ENCODE data around the gene POLR3H.
"Not testable (repeated sequence)": the region's sequence is repeated elsewhere in the genome, so short reads cannot be mapped to it uniquely, and the experiment has no call there.

POLR3H gene

GRCh38 chr22:41543854-41544670, at the start of gene POLR3H:
TSS of gene POLR3H (minus strand) at chr22:41544470. CDS start at chr22:41544101, 369 bp downstream.
- H3K4me3 ChIP-seq (ENCODE audit: control insufficient read depth, low read depth, low read length) = peak within 1 kb of the TSS; percentile 75
- peak; percentile 84 for DNase-seq (ENCODE audit: low read depth)
- peak; percentile 56 for TF ChIP-seq CTCF (IDR thresholded peaks at IDR 0.05; ENCODE audit: control insufficient read depth, insufficient read depth, low read depth, low read length, missing control alignments)

- not testable (repeated sequence) for H3K4me3 ChIP-seq (ENCODE audit: control insufficient read depth, low read depth, low read length); DNase-seq (ENCODE audit: low read depth)
Measured at GRCh38 chr22:41593336-41593960, 49.2 kb upstream of the POLR3H start.

GRCh38 chr22:41589391-41590241, 45.3 kb upstream of the POLR3H start, which contains the start of gene PMM1:
TSS of gene PMM1 (minus strand) at chr22:41589840. CDS start at chr22:41589805, 35 bp downstream.
- TF ChIP-seq CTCF (IDR thresholded peaks at IDR 0.05; ENCODE audit: control insufficient read depth, insufficient read depth, low read depth, low read length, missing control alignments) = no peak
- peak; percentile 97 for DNase-seq (ENCODE audit: low read depth)
- peak within 1 kb of the TSS; percentile 100 for H3K4me3 ChIP-seq (ENCODE audit: control insufficient read depth, low read depth, low read length)

GRCh38 chr22:41587347-41587723, 43.1 kb upstream of the POLR3H start:
- TF ChIP-seq CTCF (IDR thresholded peaks at IDR 0.05; ENCODE audit: control insufficient read depth, insufficient read depth, low read depth, low read length, missing control alignments) = no peak
- H3K4me3 ChIP-seq (ENCODE audit: control insufficient read depth, low read depth, low read length) = no peak overlapping the region
- DNase-seq (ENCODE audit: low read depth) = no peak

GRCh38 chr22:41585898-41586297, 41.6 kb upstream of the POLR3H start:
- no peak overlapping the region for H3K4me3 ChIP-seq (ENCODE audit: control insufficient read depth, low read depth, low read length)
- TF ChIP-seq CTCF (IDR thresholded peaks at IDR 0.05; ENCODE audit: control insufficient read depth, insufficient read depth, low read depth, low read length, missing control alignments) = no peak
- no peak for DNase-seq (ENCODE audit: low read depth)

GRCh38 chr22:41584881-41585280, 40.6 kb upstream of the POLR3H start:
- no peak for DNase-seq (ENCODE audit: low read depth)
- no peak overlapping the region for H3K4me3 ChIP-seq (ENCODE audit: control insufficient read depth, low read depth, low read length)
- TF ChIP-seq CTCF (IDR thresholded peaks at IDR 0.05; ENCODE audit: control insufficient read depth, insufficient read depth, low read depth, low read length, missing control alignments) = no peak
